Choroid plexus epithelial cell (primary cell): ENCODE measurements around the gene KCNMA1.

Experiments used
- DNase-seq: peaks from one replicate; pipeline ENCODE4 v3.0.0-alpha.2; 2010; ENCODE audit warnings: low read depth
- H3K4me3 ChIP-seq: 2 replicates; pipeline ENCODE4 v1.5.1; 2011; ENCODE audit warnings: low read depth, mild to moderate bottlenecking, control low read depth, low read length, moderate library complexity
- TF ChIP-seq, protein P1 (sequence below): conservative IDR thresholded peaks from 2 replicates; pipeline ENCODE4 v1.5.1; 2011; ENCODE audit warnings: low read depth, mild to moderate bottlenecking, control low read depth, inconsistent platforms, low read length, moderate library complexity

The KCNMA1 gene

GRCh38 chr10:77393821-77394501, 243.6 kb downstream of the KCNMA1 start:
- TF ChIP-seq, protein P1, sequence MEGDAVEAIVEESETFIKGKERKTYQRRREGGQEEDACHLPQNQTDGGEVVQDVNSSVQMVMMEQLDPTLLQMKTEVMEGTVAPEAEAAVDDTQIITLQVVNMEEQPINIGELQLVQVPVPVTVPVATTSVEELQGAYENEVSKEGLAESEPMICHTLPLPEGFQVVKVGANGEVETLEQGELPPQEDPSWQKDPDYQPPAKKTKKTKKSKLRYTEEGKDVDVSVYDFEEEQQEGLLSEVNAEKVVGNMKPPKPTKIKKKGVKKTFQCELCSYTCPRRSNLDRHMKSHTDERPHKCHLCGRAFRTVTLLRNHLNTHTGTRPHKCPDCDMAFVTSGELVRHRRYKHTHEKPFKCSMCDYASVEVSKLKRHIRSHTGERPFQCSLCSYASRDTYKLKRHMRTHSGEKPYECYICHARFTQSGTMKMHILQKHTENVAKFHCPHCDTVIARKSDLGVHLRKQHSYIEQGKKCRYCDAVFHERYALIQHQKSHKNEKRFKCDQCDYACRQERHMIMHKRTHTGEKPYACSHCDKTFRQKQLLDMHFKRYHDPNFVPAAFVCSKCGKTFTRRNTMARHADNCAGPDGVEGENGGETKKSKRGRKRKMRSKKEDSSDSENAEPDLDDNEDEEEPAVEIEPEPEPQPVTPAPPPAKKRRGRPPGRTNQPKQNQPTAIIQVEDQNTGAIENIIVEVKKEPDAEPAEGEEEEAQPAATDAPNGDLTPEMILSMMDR, result no peak
- no peak for DNase-seq
- no peak overlapping the region for H3K4me3 ChIP-seq

- H3K4me3 ChIP-seq, result no peak overlapping the region
- TF ChIP-seq, protein P1, result no peak
- DNase-seq, result no peak
These were observed 244.2 kb downstream of the KCNMA1 start for GRCh38 chr10:77393411-77393810.

DNA sequence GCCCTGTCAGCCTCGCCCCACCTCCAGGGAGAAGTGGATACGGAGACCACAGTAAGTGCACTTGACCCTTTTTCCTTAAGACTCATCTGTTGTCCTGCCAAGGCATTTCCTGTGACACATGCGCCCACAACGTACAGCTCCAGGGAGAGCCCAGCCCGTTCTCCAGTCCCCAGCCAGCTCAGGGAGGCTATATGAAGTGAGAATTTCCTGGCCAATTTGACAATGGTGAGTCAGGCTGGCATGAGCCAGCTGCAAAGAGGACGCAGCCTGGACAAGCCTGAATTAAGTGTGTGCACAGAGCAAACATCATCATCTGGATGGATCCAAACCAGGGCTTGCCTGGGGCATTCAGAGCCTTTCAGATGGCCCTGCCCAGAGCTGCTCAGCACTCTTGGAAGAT, 244.8 kb downstream of the KCNMA1 start:
- H3K4me3 ChIP-seq, result no peak overlapping the region
- TF ChIP-seq, protein P1, result no peak
- peak; percentile 71 for DNase-seq

DNA sequence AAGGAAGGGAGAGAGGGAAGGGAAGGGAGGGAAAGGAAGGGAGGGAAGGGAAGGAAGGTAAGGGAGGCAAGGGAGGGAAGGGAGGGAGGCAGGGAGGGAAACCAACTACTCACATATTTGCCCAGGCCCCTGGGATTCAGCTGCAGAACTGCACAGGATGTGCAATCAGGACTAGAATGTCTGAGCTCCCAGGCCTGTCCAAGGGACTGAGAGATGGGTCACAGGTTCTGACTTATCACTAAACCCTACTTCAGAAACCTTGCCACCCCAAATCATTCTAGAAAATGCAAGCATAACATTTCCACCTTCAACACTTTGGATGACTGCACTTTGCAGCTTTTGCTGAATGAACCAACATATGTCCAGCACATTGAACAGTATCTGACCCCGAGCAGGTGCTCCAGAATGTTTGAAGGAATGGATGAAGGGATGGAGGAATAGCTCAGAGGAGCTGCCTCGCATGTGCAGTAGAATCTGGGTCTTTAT, 245.3 kb downstream of the KCNMA1 start:
- peak; percentile 48 for DNase-seq

DNA sequence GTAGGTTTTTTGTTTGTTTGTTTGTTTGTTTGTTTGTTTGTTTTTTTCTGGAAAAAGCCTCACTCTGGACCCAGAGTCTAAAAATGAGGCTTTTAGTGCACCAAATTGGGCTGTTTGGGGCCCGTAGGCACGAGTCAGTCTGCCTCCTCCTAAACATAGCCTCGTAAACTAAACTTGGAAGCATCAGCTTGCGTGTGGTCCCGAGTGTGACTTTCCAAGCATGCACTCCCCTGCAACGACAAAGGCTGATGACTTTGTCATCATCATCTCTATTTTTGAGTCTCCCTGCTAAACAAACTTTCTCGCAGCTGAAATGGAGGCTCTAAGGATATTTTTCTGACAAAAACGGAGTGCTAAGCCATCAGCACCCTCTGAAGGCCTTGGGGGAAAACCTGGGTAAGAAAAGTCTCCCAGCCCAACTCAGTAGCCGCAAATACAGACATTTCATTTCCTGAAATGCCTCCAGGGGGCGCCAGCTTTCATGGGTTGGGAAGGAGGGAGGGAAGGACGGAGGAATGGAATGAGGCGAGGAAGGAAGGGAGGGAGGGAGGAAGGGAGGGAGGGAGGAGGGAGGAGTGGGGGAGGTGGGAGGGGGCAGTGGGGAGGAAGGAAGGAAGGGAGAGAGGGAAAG, 245.9 kb downstream of the KCNMA1 start:
- TF ChIP-seq, protein P1, result peak; percentile 84
- H3K4me3 ChIP-seq, result no peak overlapping the region

More for the DNA sequence above, 245.3 kb downstream of the KCNMA1 start:
- H3K4me3 ChIP-seq, result no peak overlapping the region
- TF ChIP-seq, protein P1, result no peak

GRCh38 chr10:77390481-77390891, 247.1 kb downstream of the KCNMA1 start:
- DNase-seq, result no peak
- no peak overlapping the region for H3K4me3 ChIP-seq
- TF ChIP-seq, protein P1, result no peak

More for the DNA sequence above, 245.9 kb downstream of the KCNMA1 start:
- DNase-seq, result peak; percentile 87
